ENCODE measurements around the gene NAA15. TPM values are rescaled to one million over a fixed set of nuclear protein-coding genes. Genes with fewer than 3 reads are reported as not detected.
A peak's percentile ranks its signal among the peaks of the same experiment; 100 is the strongest.
"Not testable (repeated sequence)": the region's sequence is repeated elsewhere in the genome, so short reads cannot be mapped to it uniquely, and the experiment has no call there.

The NAA15 gene
- total RNA-seq, 4 donors from 2014 or later, result 23.9 to 34.1 (median 32.2) TPM

GRCh38 chr4:139403462-139403861 lies 102.2 kb downstream of the NAA15 start:
- Histone ChIP-seq H3K27ac (no peak overlapping the region), H3K4me3 (no peak overlapping the region), H3K9me3 (no peaks in the 10 kb centered on the region), H3K4me1 (no peaks in the 10 kb centered on the region), H3K27me3 (no peaks in the 10 kb centered on the region), H3K36me3 (peaks cover 0 to 6% of the 10 kb centered on the region in 2 donors)
- TF ChIP-seq EP300 (IDR thresholded peaks at IDR 0.05) (no peak), POLR2A (IDR thresholded peaks at IDR 0.05) (no peak), POLR2AphosphoS5 (IDR thresholded peaks at IDR 0.05) (no peak), CTCF (IDR thresholded peaks at IDR 0.05) (no peak)
- no peak for ATAC-seq
- WGBS, 2 donors (ENCODE audit: low coverage in 1 of 2), result 81 to 85% methylated on average over 3 of the region's 3 CpGs

- no peak overlapping the region for H3K4me3 ChIP-seq
- TF ChIP-seq POLR2AphosphoS5 (IDR thresholded peaks at IDR 0.05) (no peak), POLR2A (IDR thresholded peaks at IDR 0.05) (no peak), EP300 (IDR thresholded peaks at IDR 0.05) (no peak), CTCF (IDR thresholded peaks at IDR 0.05) (no peak)
- no peak for ATAC-seq
- H3K36me3 ChIP-seq, result no peaks in the 10 kb centered on the region
- H3K4me1 ChIP-seq, result no peaks in the 10 kb centered on the region
- no peaks in the 10 kb centered on the region for H3K27me3 ChIP-seq
- peaks cover 0 to 7% (median 0%) of the 10 kb centered on the region in 3 donors for H3K9me3 ChIP-seq
- no peak overlapping the region for H3K27ac ChIP-seq
Observed at GRCh38 chr4:139410312-139410711, 109.0 kb downstream of the NAA15 start.

- ATAC-seq, H3K4me3 ChIP-seq, H3K27ac ChIP-seq, H3K4me1 ChIP-seq, H3K9me3 ChIP-seq, H3K27me3 ChIP-seq, H3K36me3 ChIP-seq: not testable (repeated sequence)
- WGBS, 2 donors (ENCODE audit: low coverage in 1 of 2), result 86 to 88% methylated on average over 7 of the region's 8 CpGs
Observed at GRCh38 chr4:139414671-139415210, 113.4 kb downstream of the NAA15 start.

GRCh38 chr4:139416073-139416673 lies 114.9 kb downstream of the NAA15 start:
- peaks cover 0 to 12% (median 0%) of the 10 kb centered on the region in 3 donors for H3K9me3 ChIP-seq
- H3K4me3 ChIP-seq, result no peak overlapping the region
- no peak for ATAC-seq
- TF ChIP-seq POLR2AphosphoS5 (IDR thresholded peaks at IDR 0.05), result no peak
- TF ChIP-seq POLR2A (IDR thresholded peaks at IDR 0.05), result no peak
- no peak for TF ChIP-seq EP300 (IDR thresholded peaks at IDR 0.05)
- TF ChIP-seq CTCF (IDR thresholded peaks at IDR 0.05), result peak; percentile 64 to 74 (median 66)
- no peaks in the 10 kb centered on the region for H3K27me3 ChIP-seq
- H3K4me1 ChIP-seq, result no peaks in the 10 kb centered on the region
- H3K27ac ChIP-seq, result no peak overlapping the region
- 61 to 65% methylated on average over 2 of the region's 2 CpGs for whole genome bisulfite sequencing, 2 donors (ENCODE audit: low coverage in 1 of 2)
- H3K36me3 ChIP-seq, result no peaks in the 10 kb centered on the region

- 39 to 83% methylated on average over 2 of the region's 2 CpGs for WGBS, 2 donors (ENCODE audit: low coverage in 1 of 2)
- H3K27ac ChIP-seq, result peak overlapping the region in 2 of 4 donors; percentile 3 to 15
Observed at GRCh38 chr4:139419388-139419914, 118.1 kb downstream of the NAA15 start.

More at GRCh38 chr4:139419388-139419914, 118.1 kb downstream of the NAA15 start:
- TF ChIP-seq POLR2AphosphoS5 (IDR thresholded peaks at IDR 0.05) (peak; percentile 79), EP300 (IDR thresholded peaks at IDR 0.05) (no peak), POLR2A (IDR thresholded peaks at IDR 0.05) (no peak), CTCF (IDR thresholded peaks at IDR 0.05) (no peak)
- Histone ChIP-seq H3K27me3 (no peaks in the 10 kb centered on the region), H3K36me3 (no peaks in the 10 kb centered on the region), H3K4me3 (no peak overlapping the region), H3K4me1 (no peaks in the 10 kb centered on the region), H3K9me3 (peaks cover 0 to 12% (median 0%) of the 10 kb centered on the region in 3 donors)
- ATAC-seq, result peak; percentile 81

Data from gastroesophageal sphincter (tissue), 4 donors.